ENCODE results near the gene PERP. TPM values are rescaled to one million over a fixed set of nuclear protein-coding genes. Genes with fewer than 3 reads are reported as not detected.
A peak's percentile ranks its signal among the peaks of the same experiment; 100 is the strongest.

Gene PERP
- total and polyA plus RNA-seq, 2 of the 4 experiments (the other 2 are of a cell fraction) = 7.7 to 21.4 TPM

DNA sequence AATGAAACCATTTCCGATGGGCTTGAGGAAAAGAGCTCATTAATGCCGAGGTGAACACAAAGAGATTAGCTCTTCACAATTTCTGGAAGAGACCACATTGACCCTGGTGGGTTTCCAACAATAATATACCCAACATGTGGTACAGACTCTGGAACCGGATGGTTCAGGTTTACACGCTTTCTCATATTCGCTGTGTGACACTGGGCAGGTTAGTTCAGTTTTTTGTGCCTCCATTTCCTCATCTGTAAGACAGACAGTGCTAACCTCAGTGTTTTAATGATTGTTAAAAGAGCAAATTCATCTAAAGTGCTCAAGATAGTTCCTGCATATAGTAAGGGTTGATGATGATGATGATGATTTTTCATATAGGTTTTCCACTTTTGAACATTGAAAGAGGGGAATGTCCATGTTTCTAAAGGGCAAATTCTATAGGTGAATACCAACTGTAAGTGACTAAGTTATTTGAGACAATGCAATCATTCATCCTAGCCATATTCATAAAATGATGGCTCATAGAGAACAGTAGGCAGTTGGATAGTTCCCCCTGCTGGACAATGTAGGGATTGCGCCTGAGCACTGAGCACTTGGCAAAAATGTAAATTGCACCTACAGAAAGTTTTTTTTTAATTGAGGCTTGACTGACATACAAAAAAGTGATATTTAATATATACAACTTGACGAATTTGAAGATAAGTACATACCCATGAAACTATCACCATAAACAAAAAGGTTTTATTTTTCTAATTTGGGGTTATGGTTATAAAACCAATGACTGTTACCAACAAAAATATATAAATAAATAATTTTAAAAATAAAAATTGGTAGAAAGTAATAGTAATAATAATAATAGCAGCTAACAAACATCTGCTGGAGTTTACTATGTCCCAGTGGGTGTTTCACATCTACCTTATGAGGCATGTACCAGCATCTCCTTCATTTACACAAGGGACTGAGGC is 2.1 kb upstream of the PERP start:
- Histone ChIP-seq H3K27me3 (ENCODE audit: control insufficient read depth, insufficient read depth, low read length) (peaks cover 13% of the 10 kb centered on the region), H2BK5ac (ENCODE audit: low read depth, low read length, poor library complexity, severe bottlenecking) (no peak overlapping the region), H2BK15ac (ENCODE audit: low read depth, low read length) (no peak overlapping the region), H4K8ac (ENCODE audit: low read depth in 2 of 2, low read length in 2 of 2) (no peak overlapping the region), H3K9me1 (ENCODE audit: insufficient read depth, low read length) (no peaks in the 10 kb centered on the region), H3K18ac (ENCODE audit: low read depth, low read length) (no peak overlapping the region), H3K56ac (ENCODE audit: extremely low read depth, insufficient read depth, low read length) (no peak overlapping the region), H3K9ac (ENCODE audit: low read depth, low read length) (no peak overlapping the region), H3K4me2 (ENCODE audit: low read depth, low read length) (no peak overlapping the region), H4K20me1 (ENCODE audit: insufficient read depth, low read length) (no peaks in the 10 kb centered on the region), H3K14ac (replicated peaks; ENCODE audit: low read depth, low read length) (no peak overlapping the region), H4K5ac (ENCODE audit: low read depth, low read length) (no peak overlapping the region), H3K23ac (ENCODE audit: low read depth, low read length) (no peak overlapping the region), H3K27ac (ENCODE audit: insufficient read depth, low read length) (no peak overlapping the region), H3K4me1 (ENCODE audit: control insufficient read depth, insufficient read depth, low read length) (peaks cover 9% of the 10 kb centered on the region), H2AK5ac (ENCODE audit: low read depth, low read length) (peak overlapping the region; percentile 42; the same call in 1 of the 2 replicates), H3K79me1 (ENCODE audit: low read depth in 1 of 2, low read length in 2 of 2) (peaks cover 9 to 16% of the 10 kb centered on the region in 2 experiments), H3K9me3 (ENCODE audit: control insufficient read depth, insufficient read depth, low read length) (no peaks in the 10 kb centered on the region), H2BK20ac (ENCODE audit: low read depth, low read length) (no peak overlapping the region), H3K36me3 (ENCODE audit: control insufficient read depth, insufficient read depth, low read length) (no peaks in the 10 kb centered on the region), H2AK9ac (replicated peaks; ENCODE audit: low read depth, low read length, poor library complexity) (no peak overlapping the region), H4K91ac (ENCODE audit: insufficient read depth, low read depth, low read length) (no peak overlapping the region), H2BK120ac (ENCODE audit: low read depth, low read length) (no peak overlapping the region), H2AFZ (replicated peaks; ENCODE audit: low read length, poor library complexity) (no peak overlapping the region), H3K4me3 (ENCODE audit: insufficient read depth, low read depth, low read length) (no peak overlapping the region), H3K4ac (ENCODE audit: low read depth, low read length) (no peak overlapping the region)
- POLR2A ChIA-PET (ENCODE audit: unreplicated experiment) = interaction anchor here (0.8 kb wide), 1 partner anchor 104 kb away, joined by 4 read pairs; no protein-coding TSS in a partner anchor
- intact Hi-C loops (cut with micrococcal nuclease) (loop anchor here (1.0 to 5.0 kb wide), 2 partner anchors 108 to 242 kb away; partner anchors contain the start of gene TNFAIP3), in situ Hi-C loops (cut with MboI; ENCODE audit: low sequenced_read_pairs) (loop anchor here (10.0 to 25.0 kb wide), 2 partner anchors 245 to 1253 kb away; partner anchors contain the start of genes CITED2 and TNFAIP3), dilution Hi-C loops (cut with HindIII; ENCODE audit: low sequenced_read_pairs, unreplicated experiment) (no loop called here)
- no CpG with 5 or more reads among the region's 7 CpGs for WGBS, 2 experiments (ENCODE audit: extremely low coverage in 2 of 2, insufficient read length in 1 of 2)
- DNase-seq = peak; percentile 70
- peak; percentile 53; the same call in 1 of the 2 replicates for ATAC-seq (ENCODE audit: low read depth)
- CTCF ChIA-PET = interaction anchor here (0.6 to 1.8 kb wide), 3 partner anchors 28 to 108 kb away, joined by 7 to 15 read pairs (median 10); no protein-coding TSS in a partner anchor
- TF ChIP-seq CEBPB (IDR thresholded peaks at IDR 0.05; ENCODE audit: low read depth, low read length) (no peak), NFE2L2 (IDR thresholded peaks at IDR 0.05; ENCODE audit: low read depth, low read length) (no peak), MAZ (IDR thresholded peaks at IDR 0.05; ENCODE audit: borderline replicate concordance, low read depth, low read length) (no peak), MAFK (IDR thresholded peaks at IDR 0.05; ENCODE audit: low read depth, low read length) (no peak), RAD21 (IDR thresholded peaks at IDR 0.05; ENCODE audit: low read length) (peak; percentile 95), BHLHE40 (IDR thresholded peaks at IDR 0.05; ENCODE audit: low read depth, low read length) (no peak), RCOR1 (IDR thresholded peaks at IDR 0.05; ENCODE audit: insufficient replicate concordance, low read length) (no peak), CHD1 (IDR thresholded peaks at IDR 0.05; ENCODE audit: low read depth, low read length) (no peak), SMC3 (IDR thresholded peaks at IDR 0.05; ENCODE audit: low read depth, low read length) (peak; percentile 97), MXI1 (IDR thresholded peaks at IDR 0.05; ENCODE audit: borderline replicate concordance, low read depth, low read length) (no peak)
- TF ChIP-seq, protein P1, sequence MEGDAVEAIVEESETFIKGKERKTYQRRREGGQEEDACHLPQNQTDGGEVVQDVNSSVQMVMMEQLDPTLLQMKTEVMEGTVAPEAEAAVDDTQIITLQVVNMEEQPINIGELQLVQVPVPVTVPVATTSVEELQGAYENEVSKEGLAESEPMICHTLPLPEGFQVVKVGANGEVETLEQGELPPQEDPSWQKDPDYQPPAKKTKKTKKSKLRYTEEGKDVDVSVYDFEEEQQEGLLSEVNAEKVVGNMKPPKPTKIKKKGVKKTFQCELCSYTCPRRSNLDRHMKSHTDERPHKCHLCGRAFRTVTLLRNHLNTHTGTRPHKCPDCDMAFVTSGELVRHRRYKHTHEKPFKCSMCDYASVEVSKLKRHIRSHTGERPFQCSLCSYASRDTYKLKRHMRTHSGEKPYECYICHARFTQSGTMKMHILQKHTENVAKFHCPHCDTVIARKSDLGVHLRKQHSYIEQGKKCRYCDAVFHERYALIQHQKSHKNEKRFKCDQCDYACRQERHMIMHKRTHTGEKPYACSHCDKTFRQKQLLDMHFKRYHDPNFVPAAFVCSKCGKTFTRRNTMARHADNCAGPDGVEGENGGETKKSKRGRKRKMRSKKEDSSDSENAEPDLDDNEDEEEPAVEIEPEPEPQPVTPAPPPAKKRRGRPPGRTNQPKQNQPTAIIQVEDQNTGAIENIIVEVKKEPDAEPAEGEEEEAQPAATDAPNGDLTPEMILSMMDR (conservative IDR thresholded peaks at IDR 0.05; ENCODE audit: low read depth, low read length) = peak; percentile 98
- TF ChIP-seq, protein P2, sequence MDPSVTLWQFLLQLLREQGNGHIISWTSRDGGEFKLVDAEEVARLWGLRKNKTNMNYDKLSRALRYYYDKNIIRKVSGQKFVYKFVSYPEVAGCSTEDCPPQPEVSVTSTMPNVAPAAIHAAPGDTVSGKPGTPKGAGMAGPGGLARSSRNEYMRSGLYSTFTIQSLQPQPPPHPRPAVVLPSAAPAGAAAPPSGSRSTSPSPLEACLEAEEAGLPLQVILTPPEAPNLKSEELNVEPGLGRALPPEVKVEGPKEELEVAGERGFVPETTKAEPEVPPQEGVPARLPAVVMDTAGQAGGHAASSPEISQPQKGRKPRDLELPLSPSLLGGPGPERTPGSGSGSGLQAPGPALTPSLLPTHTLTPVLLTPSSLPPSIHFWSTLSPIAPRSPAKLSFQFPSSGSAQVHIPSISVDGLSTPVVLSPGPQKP (IDR thresholded peaks at IDR 0.05; ENCODE audit: borderline replicate concordance, low read depth, low read length) = no peak
- BruUV-seq (replicated peaks) = no TSS peak
